PC-9 (cell line): ENCODE results near the gene GNL1. TPM values are rescaled to one million over a fixed set of nuclear protein-coding genes. Genes with fewer than 3 reads are reported as not detected.

Experiments
- BruUV-seq: library from RNA; stranded (reverse); fragments of 400-500 nt; replicated peaks from 2 replicates; lab custom pipeline; 2021; lab: Mats Ljungman, UMichigan
- CTCF ChIA-PET: fragments of 300-600 bp; sonication (Branson Sonifier 250); formaldehyde crosslinking; loops from one replicate; lab custom pipeline; 2022; ENCODE audit warnings: antibody characterized with exemption; lab: Charles Lee
- POLR2A ChIA-PET: fragments of 300-600 bp; sonication (Branson Sonifier 250); formaldehyde crosslinking; loops from one replicate; lab custom pipeline; 2022; ENCODE audit warnings: antibody characterized with exemption; ENCODE audit not compliant: unreplicated experiment; lab: Charles Lee
- DNase-seq, 2 experiments: peaks; one replicate each; pipeline versions ENCODE4 v3.0.0 to v3.0.0-alpha.2; 2015 to 2022; ENCODE audit warnings: mixed read lengths in 1 of 2
- H2AFZ ChIP-seq: fragments of 200-600 bp; sonication (generic); 2 replicates; pipeline ENCODE4 v1.8.1; 2017; ENCODE audit warnings: antibody characterized with exemption
- H3F3A ChIP-seq: fragments of 200-600 bp; sonication (generic); 2 replicates; pipeline ENCODE4 v1.8.1; 2017; ENCODE audit warnings: antibody characterized with exemption, mild to moderate bottlenecking, low read depth; ENCODE audit not compliant: insufficient read depth
- H3K27ac ChIP-seq: fragments of 200-600 bp; sonication (generic); 2 replicates; pipeline ENCODE4 v1.6.1; 2016; ENCODE audit warnings: mixed run types
- H3K27me3 ChIP-seq: fragments of 200-600 bp; sonication (generic); 2 replicates; pipeline ENCODE4 v1.6.1; 2016; ENCODE audit warnings: low read depth, mixed run types; ENCODE audit not compliant: insufficient read depth
- H3K36me3 ChIP-seq: fragments of 200-600 bp; sonication (generic); 2 replicates; pipeline ENCODE4 v1.6.1; 2016; ENCODE audit warnings: low read depth, mixed run types
- H3K4me1 ChIP-seq: fragments of 200-600 bp; sonication (generic); replicated peaks from 2 replicates; pipeline ENCODE4 v1.6.1; 2016; ENCODE audit warnings: mixed run types; ENCODE audit not compliant: insufficient read depth
- H3K4me2 ChIP-seq: fragments of 200-600 bp; sonication (generic); 2 replicates; pipeline ENCODE4 v1.6.1; 2017; ENCODE audit warnings: mixed run types
- H3K4me3 ChIP-seq: fragments of 200-600 bp; sonication (generic); 2 replicates; pipeline ENCODE4 v1.6.1; 2016; ENCODE audit warnings: mixed run types
- H3K79me2 ChIP-seq: fragments of 200-600 bp; sonication (generic); 2 replicates; pipeline ENCODE4 v1.6.1; 2017; ENCODE audit warnings: low read depth, mixed run types
- H3K9me2 ChIP-seq: fragments of 200-600 bp; sonication (generic); 2 replicates; pipeline ENCODE4 v1.8.1; 2017; ENCODE audit warnings: mild to moderate bottlenecking; ENCODE audit not compliant: insufficient read depth
- H3K9me3 ChIP-seq: fragments of 200-600 bp; sonication (generic); 2 replicates; pipeline ENCODE4 v1.8.1; 2016; ENCODE audit warnings: low read depth; ENCODE audit not compliant: insufficient read depth
- H4K20me1 ChIP-seq: fragments of 200-600 bp; sonication (generic); 2 replicates; pipeline ENCODE4 v1.8.1; 2017; ENCODE audit not compliant: insufficient read depth
- EZH2 ChIP-seq: fragments of 200-600 bp; sonication (generic); IDR thresholded peaks from 2 replicates; pipeline ENCODE4 v1.8.0; 2017; ENCODE audit warnings: antibody characterized with exemption, low read depth
- intact Hi-C: fragments of 100-400 bp; cut with micrococcal nuclease; formaldehyde crosslinking; loops from one replicate; pipeline ENCODE4 v1.10.0; 2022; ENCODE audit not compliant: unreplicated experiment
- total RNA-seq: library from RNA; stranded (reverse); gene quantifications from 2 replicates; pipeline ENCODE4 v1.2.3, GENCODE V29; 2021
- TF ChIP-seq, protein P1 (sequence below): fragments of 200-600 bp; sonication (generic); conservative IDR thresholded peaks from 2 replicates; pipeline ENCODE4 v1.6.1; 2017; ENCODE audit warnings: mixed run types, antibody characterized with exemption, mild to moderate bottlenecking, moderate library complexity

GNL1 gene
- total RNA-seq, 1 experiment from 2014 or later: 114 TPM

DNA sequence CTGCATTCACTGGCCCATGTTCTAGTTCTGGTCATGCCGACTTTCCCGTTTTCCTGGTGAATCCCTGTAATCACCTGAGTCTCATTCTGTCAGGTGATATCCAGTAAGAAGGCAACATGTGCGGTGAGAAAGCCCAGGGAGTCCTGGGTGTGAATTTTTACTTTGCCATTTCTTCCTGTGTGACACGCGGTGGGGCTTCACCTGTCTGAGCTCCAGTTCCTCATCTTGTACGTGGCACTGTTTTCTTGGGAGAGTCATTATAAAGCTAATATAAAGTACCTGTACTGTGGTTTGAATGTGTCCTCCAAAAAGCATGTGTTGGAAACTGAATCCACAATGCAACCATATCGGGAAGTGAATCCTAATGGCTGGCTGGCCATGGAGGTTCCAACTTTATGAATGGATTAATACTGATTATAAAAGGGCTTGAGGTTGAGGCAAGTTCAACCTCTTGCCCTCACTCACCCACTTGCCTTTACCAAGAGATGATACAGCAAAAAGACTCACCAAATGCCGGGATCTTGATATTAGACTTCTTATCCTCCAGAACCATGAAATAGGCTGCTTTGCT lies 61.9 kb downstream of the GNL1 start:
- Histone ChIP-seq H3K79me2 (0 out of 2 replicates have a peak, but pooled peaks cover 8% of the 10 kb centered on the region), H3K4me2 (no peak overlapping the region), H3K9me3 (no peaks in the 10 kb centered on the region), H3K9me2 (no peaks in the 10 kb centered on the region), H3K27ac (no peak overlapping the region), H3F3A (0 out of 2 replicates have a peak, but pooled peaks cover 6% of the 10 kb centered on the region), H3K36me3 (peaks cover 18% of the 10 kb centered on the region; the same call in 1 of the 2 replicates), H2AFZ (no peak overlapping the region), H3K4me3 (no peak overlapping the region), H4K20me1 (0 out of 2 replicates have a peak, but pooled peaks cover 9% of the 10 kb centered on the region), H3K27me3 (no peaks in the 10 kb centered on the region), H3K4me1 (peaks cover 17% of the 10 kb centered on the region)
- ChIA-PET CTCF (interaction anchor here (0.6 kb wide), 1 partner anchor 448 kb away, joined by 11 read pairs; no protein-coding TSS in a partner anchor), POLR2A (no interaction called here)
- intact Hi-C loops: no loop called here
- BruUV-seq: no TSS peak
- TF ChIP-seq, protein P1, sequence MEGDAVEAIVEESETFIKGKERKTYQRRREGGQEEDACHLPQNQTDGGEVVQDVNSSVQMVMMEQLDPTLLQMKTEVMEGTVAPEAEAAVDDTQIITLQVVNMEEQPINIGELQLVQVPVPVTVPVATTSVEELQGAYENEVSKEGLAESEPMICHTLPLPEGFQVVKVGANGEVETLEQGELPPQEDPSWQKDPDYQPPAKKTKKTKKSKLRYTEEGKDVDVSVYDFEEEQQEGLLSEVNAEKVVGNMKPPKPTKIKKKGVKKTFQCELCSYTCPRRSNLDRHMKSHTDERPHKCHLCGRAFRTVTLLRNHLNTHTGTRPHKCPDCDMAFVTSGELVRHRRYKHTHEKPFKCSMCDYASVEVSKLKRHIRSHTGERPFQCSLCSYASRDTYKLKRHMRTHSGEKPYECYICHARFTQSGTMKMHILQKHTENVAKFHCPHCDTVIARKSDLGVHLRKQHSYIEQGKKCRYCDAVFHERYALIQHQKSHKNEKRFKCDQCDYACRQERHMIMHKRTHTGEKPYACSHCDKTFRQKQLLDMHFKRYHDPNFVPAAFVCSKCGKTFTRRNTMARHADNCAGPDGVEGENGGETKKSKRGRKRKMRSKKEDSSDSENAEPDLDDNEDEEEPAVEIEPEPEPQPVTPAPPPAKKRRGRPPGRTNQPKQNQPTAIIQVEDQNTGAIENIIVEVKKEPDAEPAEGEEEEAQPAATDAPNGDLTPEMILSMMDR: no peak
- TF ChIP-seq EZH2: no peak
- DNase-seq: no peak

DNA sequence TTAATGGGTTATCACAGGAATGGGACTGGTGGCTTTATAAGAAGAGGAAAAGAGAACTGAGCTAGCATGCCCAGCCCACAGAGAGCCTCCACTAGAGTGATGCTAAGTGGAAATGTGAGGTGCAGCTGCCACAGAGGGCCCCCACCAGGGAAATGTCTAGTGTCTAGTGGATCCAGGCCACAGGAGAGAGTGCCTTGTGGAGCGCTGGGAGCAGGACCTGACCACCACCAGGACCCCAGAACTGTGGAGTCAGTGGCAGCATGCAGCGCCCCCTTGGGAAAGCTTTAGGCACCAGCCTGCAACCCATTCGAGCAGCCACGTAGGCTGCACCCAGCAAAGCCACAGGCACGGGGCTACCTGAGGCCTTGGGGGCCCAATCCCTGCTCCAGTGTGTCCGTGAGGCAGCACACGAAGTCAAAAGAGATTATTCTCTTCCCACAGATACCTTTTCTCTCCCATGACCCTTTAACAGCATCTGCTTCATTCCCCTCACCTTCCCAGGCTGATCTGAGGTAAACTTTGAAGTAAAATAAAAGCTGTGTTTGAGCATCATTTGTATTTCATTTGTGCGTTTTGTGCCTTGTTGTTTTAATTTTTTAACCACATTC lies 62.5 kb downstream of the GNL1 start:
- DNase-seq: no peak
- H3F3A ChIP-seq: 0 out of 2 replicates have a peak, but pooled peaks cover 6% of the 10 kb centered on the region
- intact Hi-C loops: no loop called here
- no peaks in the 10 kb centered on the region for H3K9me3 ChIP-seq
- H3K4me1 ChIP-seq: peaks cover 17% of the 10 kb centered on the region
- H3K27ac ChIP-seq: no peak overlapping the region
- POLR2A ChIA-PET: interaction anchor here (0.7 kb wide), 2 partner anchors 15 to 414 kb away, joined by 3 to 6 read pairs; no protein-coding TSS in a partner anchor
- H3K4me3 ChIP-seq: no peak overlapping the region
- TF ChIP-seq EZH2: no peak
- TF ChIP-seq, protein P1: no peak; the same call in 1 of the 2 replicates
- 0 out of 2 replicates have a peak, but pooled peaks cover 8% of the 10 kb centered on the region for H3K79me2 ChIP-seq
- H3K27me3 ChIP-seq: no peaks in the 10 kb centered on the region
- H3K36me3 ChIP-seq: peaks cover 18% of the 10 kb centered on the region; the same call in 1 of the 2 replicates
- H4K20me1 ChIP-seq: 0 out of 2 replicates have a peak, but pooled peaks cover 9% of the 10 kb centered on the region
- no peak overlapping the region for H2AFZ ChIP-seq
- no TSS peak for BruUV-seq
- no peak overlapping the region for H3K4me2 ChIP-seq
- H3K9me2 ChIP-seq: no peaks in the 10 kb centered on the region
- CTCF ChIA-PET: no interaction called here

- Histone ChIP-seq H2AFZ (no peak overlapping the region), H3K9me3 (no peaks in the 10 kb centered on the region), H3K4me2 (no peak overlapping the region), H3K27me3 (no peaks in the 10 kb centered on the region), H4K20me1 (0 out of 2 replicates have a peak, but pooled peaks cover 9% of the 10 kb centered on the region), H3K4me1 (peaks cover 17% of the 10 kb centered on the region), H3K27ac (no peak overlapping the region), H3K36me3 (peaks cover 18% of the 10 kb centered on the region; the same call in 1 of the 2 replicates), H3K4me3 (no peak overlapping the region), H3F3A (0 out of 2 replicates have a peak, but pooled peaks cover 6% of the 10 kb centered on the region), H3K79me2 (0 out of 2 replicates have a peak, but pooled peaks cover 8% of the 10 kb centered on the region), H3K9me2 (no peaks in the 10 kb centered on the region)
- BruUV-seq: no TSS peak
- POLR2A ChIA-PET: interaction anchor here (0.6 kb wide), 1 partner anchor 27 kb away, joined by 3 read pairs; no protein-coding TSS in a partner anchor
- CTCF ChIA-PET: no interaction called here
- DNase-seq: no peak
- TF ChIP-seq, protein P1: no peak
- intact Hi-C loops: no loop called here
Measured at GRCh38 chr6:30491991-30492952, 64.0 kb downstream of the GNL1 start.
